A673 (cell line): ENCODE data around the gene RPS6KB1.

ENCODE experiments used
- EZH2 ChIP-seq: fragments of 200-600 bp; sonication (generic); IDR thresholded peaks from 2 replicates; pipeline ENCODE4 v1.6.1; 2017; ENCODE audit warnings: borderline replicate concordance, low read depth, mild to moderate bottlenecking, mixed read lengths, antibody characterized with exemption, low read length; ENCODE audit not compliant: poor library complexity, severe bottlenecking
- TF ChIP-seq, protein P1 (sequence below): fragments of 300-800, 200-600 bp; sonication (generic); conservative IDR thresholded peaks from 2 replicates; pipeline ENCODE4 v1.5.1; 2017; ENCODE audit warnings: low read depth, mild to moderate bottlenecking, antibody characterized with exemption, low read length, moderate library complexity, mixed read lengths

DNA sequence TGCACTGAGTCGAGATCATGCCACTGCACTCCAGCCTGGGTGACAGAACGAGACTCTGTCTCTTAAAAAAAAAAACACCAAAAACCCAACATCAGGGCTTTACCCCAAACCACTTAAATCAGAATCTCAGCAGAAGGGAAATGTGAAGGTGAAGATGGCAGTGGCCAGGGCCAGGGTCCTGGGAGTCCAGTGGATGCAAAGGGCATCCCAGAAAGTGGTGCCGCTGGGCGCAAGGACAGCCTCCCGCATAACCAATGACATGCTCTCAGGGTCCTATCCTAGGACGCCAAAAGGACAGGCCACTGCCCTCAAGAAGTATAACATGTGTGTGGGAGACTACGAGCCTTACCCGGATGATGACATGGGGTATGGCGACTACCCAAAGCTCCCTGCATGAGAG, 8.1 kb upstream of the RPS6KB1 start:
- TF ChIP-seq, protein P1, sequence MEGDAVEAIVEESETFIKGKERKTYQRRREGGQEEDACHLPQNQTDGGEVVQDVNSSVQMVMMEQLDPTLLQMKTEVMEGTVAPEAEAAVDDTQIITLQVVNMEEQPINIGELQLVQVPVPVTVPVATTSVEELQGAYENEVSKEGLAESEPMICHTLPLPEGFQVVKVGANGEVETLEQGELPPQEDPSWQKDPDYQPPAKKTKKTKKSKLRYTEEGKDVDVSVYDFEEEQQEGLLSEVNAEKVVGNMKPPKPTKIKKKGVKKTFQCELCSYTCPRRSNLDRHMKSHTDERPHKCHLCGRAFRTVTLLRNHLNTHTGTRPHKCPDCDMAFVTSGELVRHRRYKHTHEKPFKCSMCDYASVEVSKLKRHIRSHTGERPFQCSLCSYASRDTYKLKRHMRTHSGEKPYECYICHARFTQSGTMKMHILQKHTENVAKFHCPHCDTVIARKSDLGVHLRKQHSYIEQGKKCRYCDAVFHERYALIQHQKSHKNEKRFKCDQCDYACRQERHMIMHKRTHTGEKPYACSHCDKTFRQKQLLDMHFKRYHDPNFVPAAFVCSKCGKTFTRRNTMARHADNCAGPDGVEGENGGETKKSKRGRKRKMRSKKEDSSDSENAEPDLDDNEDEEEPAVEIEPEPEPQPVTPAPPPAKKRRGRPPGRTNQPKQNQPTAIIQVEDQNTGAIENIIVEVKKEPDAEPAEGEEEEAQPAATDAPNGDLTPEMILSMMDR, result no peak
- TF ChIP-seq EZH2, result no peak
